ENCODE measurements around the gene MORC1.
"Not testable (repeated sequence)": the region's sequence is repeated elsewhere in the genome, so short reads cannot be mapped to it uniquely, and the experiment has no call there.

Gene MORC1

GRCh38 chr3:109081746-109082510 is 36.0 kb downstream of the MORC1 start:
- Mint-ChIP-seq H3K4me1 (no peaks in the 10 kb centered on the region), H3K4me3 (no peak overlapping the region), H3K9me3 (peaks cover 2% of the 10 kb centered on the region), H3K36me3 (no peaks in the 10 kb centered on the region), H3K27me3 (peaks cover 10% of the 10 kb centered on the region), H3K27ac (no peak overlapping the region)
- CTCF ChIA-PET: interaction anchor here (0.9 to 2.6 kb wide), 9 partner anchors 10 to 185 kb away, joined by 3 to 30 read pairs (median 4); no protein-coding TSS in a partner anchor
- DNase-seq: peak; percentile 48

GRCh38 chr3:109080090-109080489 is 37.8 kb downstream of the MORC1 start:
- CTCF ChIA-PET: interaction anchor here (1.2 to 2.6 kb wide), 2 partner anchors 9 to 57 kb away, joined by 4 to 19 read pairs; no protein-coding TSS in a partner anchor
- not testable (repeated sequence) for H3K36me3 Mint-ChIP-seq
- peaks cover 10% of the 10 kb centered on the region for H3K27me3 Mint-ChIP-seq

GRCh38 chr3:109073116-109073515 is 44.8 kb downstream of the MORC1 start:
- Mint-ChIP-seq H3K4me3 (no peak overlapping the region), H3K36me3 (no peaks in the 10 kb centered on the region), H3K9me3 (no peaks in the 10 kb centered on the region), H3K27me3 (peaks cover 15% of the 10 kb centered on the region), H3K4me1 (peaks cover 9% of the 10 kb centered on the region), H3K27ac (no peak overlapping the region)
- CTCF ChIA-PET: interaction anchor here (1.8 kb wide), 1 partner anchor 49 kb away, joined by 5 read pairs; no protein-coding TSS in a partner anchor
- no peak for DNase-seq

More at GRCh38 chr3:109080090-109080489, 37.8 kb downstream of the MORC1 start:
- H3K4me3 Mint-ChIP-seq, H3K27ac Mint-ChIP-seq, H3K4me1 Mint-ChIP-seq, H3K9me3 Mint-ChIP-seq, DNase-seq: not testable (repeated sequence)

- Mint-ChIP-seq H3K27ac (no peak overlapping the region), H3K4me3 (no peak overlapping the region), H3K9me3 (no peaks in the 10 kb centered on the region), H3K4me1 (peaks cover 9% of the 10 kb centered on the region), H3K27me3 (peaks cover 15% of the 10 kb centered on the region), H3K36me3 (no peaks in the 10 kb centered on the region)
- CTCF ChIA-PET: interaction anchor here (0.8 to 1.8 kb wide), 3 partner anchors 10 to 48 kb away, joined by 3 to 5 read pairs (median 4); no protein-coding TSS in a partner anchor
- peak; percentile 21 for DNase-seq
Observed at GRCh38 chr3:109072194-109072593, 45.7 kb downstream of the MORC1 start.

GRCh38 chr3:109071350-109072142 is 46.4 kb downstream of the MORC1 start:
- Mint-ChIP-seq H3K27ac (no peak overlapping the region), H3K36me3 (no peaks in the 10 kb centered on the region), H3K27me3 (peaks cover 15% of the 10 kb centered on the region), H3K9me3 (no peaks in the 10 kb centered on the region), H3K4me3 (no peak overlapping the region), H3K4me1 (peaks cover 9% of the 10 kb centered on the region)
- CTCF ChIA-PET: interaction anchor here (0.8 to 1.5 kb wide), 7 partner anchors 8 to 584 kb away, joined by 3 to 7 read pairs (median 3); no protein-coding TSS in a partner anchor
- no peak for DNase-seq

GRCh38 chr3:109070211-109070610 is 47.7 kb downstream of the MORC1 start:
- no peak for DNase-seq
- Mint-ChIP-seq H3K4me1 (peaks cover 9% of the 10 kb centered on the region), H3K27ac (no peak overlapping the region), H3K4me3 (no peak overlapping the region), H3K36me3 (no peaks in the 10 kb centered on the region), H3K27me3 (peaks cover 16% of the 10 kb centered on the region), H3K9me3 (no peaks in the 10 kb centered on the region)
- CTCF ChIA-PET: no interaction called here

GRCh38 chr3:109066864-109067263 is 51.1 kb downstream of the MORC1 start:
- Mint-ChIP-seq H3K27me3 (peaks cover 12% of the 10 kb centered on the region), H3K4me1 (no peaks in the 10 kb centered on the region), H3K4me3 (no peak overlapping the region), H3K27ac (no peak overlapping the region), H3K36me3 (no peaks in the 10 kb centered on the region), H3K9me3 (no peaks in the 10 kb centered on the region)
- no peak for DNase-seq
- CTCF ChIA-PET: no interaction called here

GRCh38 chr3:109059264-109059663 is 58.7 kb downstream of the MORC1 start:
- CTCF ChIA-PET: interaction anchor here (0.7 kb wide), 1 partner anchor 917 kb away, joined by 3 read pairs; no protein-coding TSS in a partner anchor
- no peak for DNase-seq
- Mint-ChIP-seq H3K9me3 (no peaks in the 10 kb centered on the region), H3K4me1 (no peaks in the 10 kb centered on the region), H3K27ac (no peak overlapping the region), H3K4me3 (no peak overlapping the region), H3K36me3 (no peaks in the 10 kb centered on the region), H3K27me3 (peaks cover 17% of the 10 kb centered on the region)

- no peaks in the 10 kb centered on the region for H3K36me3 Mint-ChIP-seq
- no peaks in the 10 kb centered on the region for H3K9me3 Mint-ChIP-seq
- no peak overlapping the region for H3K27ac Mint-ChIP-seq
- peaks cover 16% of the 10 kb centered on the region for H3K27me3 Mint-ChIP-seq
- CTCF ChIA-PET: no interaction called here
- no peak overlapping the region for H3K4me3 Mint-ChIP-seq
- H3K4me1 Mint-ChIP-seq: no peaks in the 10 kb centered on the region
- no peak for DNase-seq
Observed at GRCh38 chr3:109057616-109058015, 60.3 kb downstream of the MORC1 start.

GRCh38 chr3:109057056-109057455 is 60.9 kb downstream of the MORC1 start:
- H3K4me1 Mint-ChIP-seq: no peaks in the 10 kb centered on the region
- no peaks in the 10 kb centered on the region for H3K36me3 Mint-ChIP-seq
- peak overlapping the region; percentile 1 for H3K27ac Mint-ChIP-seq
- CTCF ChIA-PET: no interaction called here
- no peak overlapping the region for H3K4me3 Mint-ChIP-seq
- peaks cover 12% of the 10 kb centered on the region for H3K27me3 Mint-ChIP-seq
- DNase-seq: no peak
- H3K9me3 Mint-ChIP-seq: no peaks in the 10 kb centered on the region

GRCh38 chr3:109050591-109051167 is 67.3 kb downstream of the MORC1 start:
- DNase-seq: peak; percentile 28

GRCh38 chr3:109047366-109047765 is 70.6 kb downstream of the MORC1 start:
- no peaks in the 10 kb centered on the region for H3K9me3 Mint-ChIP-seq
- CTCF ChIA-PET: no interaction called here

More at GRCh38 chr3:109050591-109051167, 67.3 kb downstream of the MORC1 start:
- H3K27ac Mint-ChIP-seq: no peak overlapping the region
- H3K27me3 Mint-ChIP-seq: no peaks in the 10 kb centered on the region
- H3K4me3 Mint-ChIP-seq: no peak overlapping the region
- no peaks in the 10 kb centered on the region for H3K36me3 Mint-ChIP-seq
- CTCF ChIA-PET: interaction anchor here (0.7 to 1.5 kb wide), 6 partner anchors 10 to 41 kb away, joined by 3 to 4 read pairs (median 3); no protein-coding TSS in a partner anchor
- H3K9me3 Mint-ChIP-seq: no peaks in the 10 kb centered on the region
- no peaks in the 10 kb centered on the region for H3K4me1 Mint-ChIP-seq

GRCh38 chr3:109045271-109046040 is 72.5 kb downstream of the MORC1 start:
- H3K27ac Mint-ChIP-seq: no peak overlapping the region
- no peaks in the 10 kb centered on the region for H3K4me1 Mint-ChIP-seq
- no peak for DNase-seq
- no peaks in the 10 kb centered on the region for H3K27me3 Mint-ChIP-seq
- no peaks in the 10 kb centered on the region for H3K36me3 Mint-ChIP-seq
- no peaks in the 10 kb centered on the region for H3K9me3 Mint-ChIP-seq
- CTCF ChIA-PET: no interaction called here
- H3K4me3 Mint-ChIP-seq: no peak overlapping the region

More at GRCh38 chr3:109047366-109047765, 70.6 kb downstream of the MORC1 start:
- Mint-ChIP-seq H3K27ac (no peak overlapping the region), H3K27me3 (no peaks in the 10 kb centered on the region), H3K4me1 (no peaks in the 10 kb centered on the region), H3K4me3 (no peak overlapping the region), H3K36me3 (no peaks in the 10 kb centered on the region)
- DNase-seq: no peak

Data from activated naive CD4-positive, alpha-beta T cell treated with anti-CD3 and anti-CD28 coated beads, Interleukin-2, amount 10 ng/mL, durations not matched to agents 7 days and 5 days (primary cell).